ENCODE results near the gene SLC34A1. TPM values are rescaled to one million over a fixed set of nuclear protein-coding genes. Genes with fewer than 3 reads are reported as not detected.

SLC34A1 gene
- total and polyA plus RNA-seq, 2 of the 13 experiments (the other 11 are each of a cell fraction or from before 2014, with no cell fraction given) = 0.03 to 0.20 TPM

DNA sequence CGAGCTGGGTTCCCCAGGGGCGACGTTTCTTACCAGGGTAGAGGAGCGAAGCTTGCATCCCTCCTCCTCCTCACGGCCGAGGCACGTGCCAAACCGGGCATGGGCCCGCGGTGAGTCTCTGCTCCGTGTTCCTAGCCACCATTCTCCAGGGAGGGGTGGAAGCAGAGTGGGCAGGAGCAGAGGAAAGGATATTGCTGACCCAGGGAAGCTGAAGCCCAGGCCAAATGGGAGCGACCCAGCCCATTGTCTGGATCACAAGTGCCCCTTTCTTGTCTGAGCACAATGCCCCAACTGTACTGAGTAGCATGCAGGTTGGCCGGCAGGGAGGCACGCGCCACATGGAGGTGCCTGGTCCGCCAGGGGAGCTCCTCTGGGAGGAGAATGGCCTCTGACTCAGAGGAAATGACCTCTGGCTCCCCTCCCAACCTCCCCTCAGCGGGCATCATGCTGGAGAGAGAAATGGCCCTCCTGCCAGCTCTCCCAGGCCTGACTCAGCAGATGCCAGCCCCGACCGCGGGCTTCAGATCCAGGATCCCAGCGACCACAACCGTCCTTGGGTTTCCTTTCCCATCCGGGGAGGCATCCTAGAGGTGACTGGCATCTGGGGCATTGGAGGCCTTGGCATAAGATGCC, 63.5 kb downstream of the SLC34A1 start (continued):
- TF ChIP-seq, protein P1, sequence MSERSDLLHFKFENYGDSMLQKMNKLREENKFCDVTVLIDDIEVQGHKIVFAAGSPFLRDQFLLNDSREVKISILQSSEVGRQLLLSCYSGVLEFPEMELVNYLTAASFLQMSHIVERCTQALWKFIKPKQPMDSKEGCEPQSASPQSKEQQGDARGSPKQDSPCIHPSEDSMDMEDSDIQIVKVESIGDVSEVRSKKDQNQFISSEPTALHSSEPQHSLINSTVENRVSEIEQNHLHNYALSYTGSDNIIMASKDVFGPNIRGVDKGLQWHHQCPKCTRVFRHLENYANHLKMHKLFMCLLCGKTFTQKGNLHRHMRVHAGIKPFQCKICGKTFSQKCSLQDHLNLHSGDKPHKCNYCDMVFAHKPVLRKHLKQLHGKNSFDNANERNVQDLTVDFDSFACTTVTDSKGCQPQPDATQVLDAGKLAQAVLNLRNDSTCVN (CRISPR knock-in tag; IDR thresholded peaks at IDR 0.05; ENCODE audit: borderline replicate concordance) = peak; percentile 30; the same call in 1 of the 2 replicates
- no peak for TF ChIP-seq ZNF232 (CRISPR knock-in tag; IDR thresholded peaks at IDR 0.05; ENCODE audit: borderline replicate concordance)
- TF ChIP-seq ZNF160 (CRISPR knock-in tag; IDR thresholded peaks at IDR 0.05) = no peak
- TF ChIP-seq, protein P2, sequence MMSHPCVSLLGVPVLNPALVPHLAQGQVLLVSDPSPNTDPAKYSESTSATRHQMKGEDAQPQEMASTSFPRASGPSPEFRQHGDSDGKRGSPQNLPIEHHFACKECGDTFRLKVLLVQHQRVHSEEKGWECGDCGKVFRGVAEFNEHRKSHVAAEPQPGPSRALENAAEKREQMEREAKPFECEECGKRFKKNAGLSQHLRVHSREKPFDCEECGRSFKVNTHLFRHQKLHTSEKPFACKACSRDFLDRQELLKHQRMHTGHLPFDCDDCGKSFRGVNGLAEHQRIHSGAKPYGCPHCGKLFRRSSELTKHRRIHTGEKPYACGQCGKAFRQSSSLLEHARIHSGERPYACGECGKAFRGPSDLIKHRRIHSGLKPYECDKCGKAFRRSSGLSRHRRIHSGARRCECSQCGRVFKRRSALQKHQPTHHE (CRISPR knock-in tag; IDR thresholded peaks at IDR 0.05; ENCODE audit: borderline replicate concordance) = no peak
- TF ChIP-seq, protein P3, sequence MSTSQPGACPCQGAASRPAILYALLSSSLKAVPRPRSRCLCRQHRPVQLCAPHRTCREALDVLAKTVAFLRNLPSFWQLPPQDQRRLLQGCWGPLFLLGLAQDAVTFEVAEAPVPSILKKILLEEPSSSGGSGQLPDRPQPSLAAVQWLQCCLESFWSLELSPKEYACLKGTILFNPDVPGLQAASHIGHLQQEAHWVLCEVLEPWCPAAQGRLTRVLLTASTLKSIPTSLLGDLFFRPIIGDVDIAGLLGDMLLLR (CRISPR knock-in tag; IDR thresholded peaks at IDR 0.05) = peak; percentile 29; the same call in 1 of the 2 replicates
- TF ChIP-seq CENPX (CRISPR knock-in tag; IDR thresholded peaks at IDR 0.05) = no peak
- TF ChIP-seq ZNF788 (CRISPR knock-in tag; IDR thresholded peaks at IDR 0.05; ENCODE audit: borderline replicate concordance) = peak; percentile 40; the same call in 1 of the 2 replicates
- no peak for TF ChIP-seq MLLT10 (CRISPR knock-in tag; IDR thresholded peaks at IDR 0.05)
- TF ChIP-seq, protein P4, sequence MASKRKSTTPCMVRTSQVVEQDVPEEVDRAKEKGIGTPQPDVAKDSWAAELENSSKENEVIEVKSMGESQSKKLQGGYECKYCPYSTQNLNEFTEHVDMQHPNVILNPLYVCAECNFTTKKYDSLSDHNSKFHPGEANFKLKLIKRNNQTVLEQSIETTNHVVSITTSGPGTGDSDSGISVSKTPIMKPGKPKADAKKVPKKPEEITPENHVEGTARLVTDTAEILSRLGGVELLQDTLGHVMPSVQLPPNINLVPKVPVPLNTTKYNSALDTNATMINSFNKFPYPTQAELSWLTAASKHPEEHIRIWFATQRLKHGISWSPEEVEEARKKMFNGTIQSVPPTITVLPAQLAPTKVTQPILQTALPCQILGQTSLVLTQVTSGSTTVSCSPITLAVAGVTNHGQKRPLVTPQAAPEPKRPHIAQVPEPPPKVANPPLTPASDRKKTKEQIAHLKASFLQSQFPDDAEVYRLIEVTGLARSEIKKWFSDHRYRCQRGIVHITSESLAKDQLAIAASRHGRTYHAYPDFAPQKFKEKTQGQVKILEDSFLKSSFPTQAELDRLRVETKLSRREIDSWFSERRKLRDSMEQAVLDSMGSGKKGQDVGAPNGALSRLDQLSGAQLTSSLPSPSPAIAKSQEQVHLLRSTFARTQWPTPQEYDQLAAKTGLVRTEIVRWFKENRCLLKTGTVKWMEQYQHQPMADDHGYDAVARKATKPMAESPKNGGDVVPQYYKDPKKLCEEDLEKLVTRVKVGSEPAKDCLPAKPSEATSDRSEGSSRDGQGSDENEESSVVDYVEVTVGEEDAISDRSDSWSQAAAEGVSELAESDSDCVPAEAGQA (IDR thresholded peaks at IDR 0.05; ENCODE audit: low read depth) = peak; percentile 42; the same call in 1 of the 2 replicates
- TF ChIP-seq, protein P4 (CRISPR knock-in tag; IDR thresholded peaks at IDR 0.05; ENCODE audit: borderline replicate concordance) = no peak
- TF ChIP-seq SOX5 (CRISPR knock-in tag; IDR thresholded peaks at IDR 0.05; ENCODE audit: borderline replicate concordance) = peak; percentile 95
- TF ChIP-seq, protein P5, sequence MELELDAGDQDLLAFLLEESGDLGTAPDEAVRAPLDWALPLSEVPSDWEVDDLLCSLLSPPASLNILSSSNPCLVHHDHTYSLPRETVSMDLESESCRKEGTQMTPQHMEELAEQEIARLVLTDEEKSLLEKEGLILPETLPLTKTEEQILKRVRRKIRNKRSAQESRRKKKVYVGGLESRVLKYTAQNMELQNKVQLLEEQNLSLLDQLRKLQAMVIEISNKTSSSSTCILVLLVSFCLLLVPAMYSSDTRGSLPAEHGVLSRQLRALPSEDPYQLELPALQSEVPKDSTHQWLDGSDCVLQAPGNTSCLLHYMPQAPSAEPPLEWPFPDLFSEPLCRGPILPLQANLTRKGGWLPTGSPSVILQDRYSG (CRISPR knock-in tag; IDR thresholded peaks at IDR 0.05) = no peak
- no peak for TF ChIP-seq ZNF577 (CRISPR knock-in tag; IDR thresholded peaks at IDR 0.05; ENCODE audit: borderline replicate concordance, low read depth)
- TF ChIP-seq, protein P6, sequence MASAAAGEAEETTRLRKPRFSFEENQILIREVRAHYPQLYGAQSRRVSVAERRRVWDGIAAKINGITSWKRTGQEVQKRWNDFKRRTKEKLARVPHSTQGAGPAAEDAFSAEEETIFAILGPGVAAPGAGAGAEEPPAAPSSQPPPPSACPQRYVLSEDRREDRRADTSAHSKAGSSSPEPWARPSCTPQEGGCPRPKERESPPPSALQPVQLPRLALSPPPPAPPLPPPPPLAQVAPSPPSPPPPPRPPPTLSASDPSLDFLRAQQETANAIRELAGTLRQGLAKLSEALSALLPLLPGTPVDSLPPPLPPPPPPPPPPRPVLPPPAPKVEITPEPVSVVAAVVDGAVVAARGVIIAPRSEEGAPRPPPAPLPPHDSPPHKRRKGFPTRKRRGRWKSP (CRISPR knock-in tag; IDR thresholded peaks at IDR 0.05) = 0 out of 2 replicates have a peak, but pooled peaks have one; percentile 28
- TF ChIP-seq, protein P7, sequence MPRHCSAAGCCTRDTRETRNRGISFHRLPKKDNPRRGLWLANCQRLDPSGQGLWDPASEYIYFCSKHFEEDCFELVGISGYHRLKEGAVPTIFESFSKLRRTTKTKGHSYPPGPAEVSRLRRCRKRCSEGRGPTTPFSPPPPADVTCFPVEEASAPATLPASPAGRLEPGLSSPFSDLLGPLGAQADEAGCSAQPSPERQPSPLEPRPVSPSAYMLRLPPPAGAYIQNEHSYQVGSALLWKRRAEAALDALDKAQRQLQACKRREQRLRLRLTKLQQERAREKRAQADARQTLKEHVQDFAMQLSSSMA (CRISPR knock-in tag; IDR thresholded peaks at IDR 0.05) = peak; percentile 53; the same call in 1 of the 2 replicates
